ENCODE data around the gene PPP2CA.
"Not testable (repeated sequence)": the region's sequence is repeated elsewhere in the genome, so short reads cannot be mapped to it uniquely, and the experiment has no call there.

Gene PPP2CA

DNA sequence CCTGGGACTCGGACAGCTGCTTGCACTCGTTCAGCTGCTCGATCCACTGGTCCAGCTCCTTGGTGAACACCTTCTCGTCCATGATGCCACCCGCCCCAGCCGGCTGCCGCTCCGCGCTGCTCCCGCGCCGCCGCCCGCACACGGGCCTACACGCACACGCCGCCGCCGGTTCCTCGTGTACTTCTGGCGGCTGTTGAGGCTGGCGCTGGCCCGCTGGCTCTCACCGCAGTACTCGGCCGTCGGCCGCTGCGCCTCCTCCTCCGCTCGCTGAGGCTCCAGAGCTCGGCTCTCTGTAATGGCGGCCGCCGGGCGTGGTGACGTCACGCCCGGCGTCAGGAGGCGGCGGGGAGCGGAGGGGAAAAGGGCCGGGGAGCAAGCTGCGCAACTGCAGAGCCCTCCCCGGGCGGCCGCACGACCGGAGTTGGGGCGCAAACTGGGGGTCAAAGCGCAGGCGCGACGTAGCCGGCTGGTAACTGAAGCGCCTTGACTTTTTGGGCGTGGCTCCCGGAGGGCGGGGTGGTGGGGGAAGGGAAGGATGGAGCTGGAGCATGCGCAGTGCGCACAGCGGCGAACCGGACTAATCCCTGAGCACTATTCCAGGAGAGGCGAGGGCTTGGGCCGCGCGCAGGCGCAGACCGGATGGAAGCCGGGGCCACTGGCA is at the start of gene PPP2CA:
Gene PPP2CA (minus strand): TSS at position 294 of the 661 bp plus-strand sequence. CDS start 212 bp downstream, at position 82.
- DNase-seq, result peak; percentile 92

DNA sequence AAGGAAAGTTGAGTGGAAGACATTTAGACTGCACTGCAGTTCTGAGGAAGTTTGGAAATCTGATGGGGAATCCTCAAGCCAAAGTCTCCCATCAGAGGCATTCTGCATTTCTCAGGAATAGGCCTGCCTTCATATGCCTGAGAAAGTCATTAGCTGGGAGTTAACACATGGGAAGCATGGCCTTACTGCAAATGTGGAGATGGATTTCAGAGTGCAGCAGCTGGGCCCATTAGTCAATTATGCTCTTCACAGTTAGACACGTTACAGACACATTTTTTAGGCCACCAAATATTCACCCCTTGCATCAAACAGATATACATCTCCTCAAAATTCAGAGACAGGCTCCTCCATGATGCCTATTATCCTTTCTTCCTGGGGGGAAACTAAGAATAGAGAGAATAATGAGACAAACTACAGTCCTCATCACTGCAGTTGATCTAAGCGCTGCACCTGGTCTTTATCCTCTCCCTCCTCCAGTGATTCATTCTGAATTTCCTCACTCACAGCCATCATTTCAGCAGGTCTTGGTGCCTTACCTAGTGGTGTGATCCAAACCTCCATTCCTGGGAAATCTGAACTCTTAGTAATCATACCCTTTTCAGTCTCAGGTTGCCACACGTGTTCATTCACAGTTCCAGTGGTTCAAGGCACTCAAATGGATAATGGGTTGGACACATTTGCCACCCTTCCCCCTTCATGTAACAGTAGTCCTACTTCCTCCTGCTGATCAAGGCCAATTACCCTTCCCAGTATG is 47.9 kb upstream of the PPP2CA start:
- no peak for DNase-seq

DNA sequence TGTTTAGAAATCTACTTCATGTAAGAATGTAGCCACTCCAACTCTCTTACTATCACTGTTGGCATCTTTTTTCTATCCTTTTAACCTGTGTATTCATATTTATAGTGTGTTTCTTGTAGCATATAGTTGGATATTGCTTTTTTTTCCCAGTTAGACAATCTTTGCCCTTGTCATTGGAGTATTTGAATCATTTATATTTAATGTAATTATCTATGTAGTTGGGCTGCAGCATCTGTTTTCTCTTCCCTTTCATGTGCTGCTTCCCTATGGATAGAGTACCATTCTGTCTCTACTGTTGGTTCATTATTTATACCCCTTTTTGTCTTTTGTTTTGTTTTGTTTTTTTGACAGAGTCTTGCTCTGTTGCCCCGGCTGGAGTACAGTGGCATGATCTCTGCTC is 45.2 kb upstream of the PPP2CA start:
- no peak for DNase-seq

DNA sequence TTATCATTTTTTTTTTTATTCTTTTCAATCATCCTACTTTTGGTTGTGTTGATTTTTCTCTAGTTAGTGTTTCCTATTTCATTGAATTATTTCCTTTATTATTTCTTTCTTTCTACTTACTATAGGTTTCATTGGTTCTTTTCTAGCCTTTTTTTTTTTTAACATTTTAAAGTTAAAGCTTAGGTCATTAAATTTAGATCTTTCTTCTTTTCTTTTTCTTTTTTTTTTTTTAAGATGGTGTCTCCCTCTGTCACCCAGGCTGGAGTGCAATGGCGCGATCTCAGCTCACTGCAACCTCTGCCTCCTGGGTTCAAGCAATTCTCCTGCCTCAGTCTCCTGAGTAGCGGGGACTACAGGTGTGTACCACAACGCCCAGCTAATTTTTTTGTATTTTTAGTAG is 43.0 kb upstream of the PPP2CA start:
- no peak for DNase-seq

DNA sequence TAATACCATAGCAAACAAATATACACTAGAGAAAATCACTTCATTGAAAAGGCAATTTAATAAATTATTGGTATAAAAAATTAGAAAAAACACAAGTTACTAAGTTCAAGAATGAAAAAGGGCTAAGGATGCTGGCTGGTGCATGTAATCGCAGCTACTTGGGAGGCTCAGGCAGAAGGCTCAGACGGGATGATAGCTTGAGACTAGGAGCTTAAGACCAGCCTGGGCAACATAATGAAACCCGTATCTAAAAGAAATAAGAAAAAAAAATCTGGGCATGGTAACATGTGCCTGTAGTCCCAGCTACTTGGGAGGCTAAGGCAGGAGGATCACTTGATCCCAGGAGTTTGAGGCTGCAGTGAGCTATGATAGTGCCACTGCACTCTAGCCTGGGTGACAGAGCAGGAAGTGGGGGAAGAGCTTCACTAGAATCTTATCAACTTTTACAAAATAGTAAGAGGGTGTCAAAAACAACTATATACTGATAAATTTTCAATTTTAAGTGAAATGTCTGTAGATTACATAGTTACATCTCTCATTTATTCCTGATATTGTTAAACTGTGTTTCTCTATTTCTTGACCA is 42.2 kb upstream of the PPP2CA start:
- no peak for DNase-seq

DNA sequence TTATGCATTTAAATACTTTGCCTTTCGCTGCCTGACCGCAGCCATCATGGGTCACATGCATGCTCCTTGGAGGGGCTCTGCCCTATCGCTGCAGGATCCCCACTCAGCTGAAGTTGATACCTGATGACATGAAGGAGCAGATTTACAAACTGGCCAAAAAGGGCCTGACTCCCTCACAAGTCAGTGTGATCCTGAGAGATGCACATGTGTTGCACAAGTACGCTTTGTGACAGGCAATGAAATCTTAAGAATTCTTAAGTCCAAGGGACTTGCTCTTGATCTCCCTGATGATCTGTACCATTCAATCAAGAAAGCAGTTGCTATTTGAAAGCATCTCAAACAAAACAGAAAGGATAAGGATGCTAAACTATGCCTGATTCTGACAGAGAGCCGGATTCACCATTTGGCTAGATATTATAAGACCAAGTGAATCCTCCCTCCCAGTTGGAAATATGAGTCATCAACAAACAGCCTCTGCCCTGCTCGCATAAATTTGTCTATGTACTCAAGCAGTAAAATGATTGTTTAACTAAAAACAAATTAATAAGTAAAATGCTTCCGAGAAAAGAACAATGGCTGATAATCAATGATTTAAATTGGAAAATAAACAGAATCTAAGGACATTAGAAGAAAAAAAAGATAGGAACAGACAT is 41.6 kb upstream of the PPP2CA start:
- DNase-seq, result no peak

DNA sequence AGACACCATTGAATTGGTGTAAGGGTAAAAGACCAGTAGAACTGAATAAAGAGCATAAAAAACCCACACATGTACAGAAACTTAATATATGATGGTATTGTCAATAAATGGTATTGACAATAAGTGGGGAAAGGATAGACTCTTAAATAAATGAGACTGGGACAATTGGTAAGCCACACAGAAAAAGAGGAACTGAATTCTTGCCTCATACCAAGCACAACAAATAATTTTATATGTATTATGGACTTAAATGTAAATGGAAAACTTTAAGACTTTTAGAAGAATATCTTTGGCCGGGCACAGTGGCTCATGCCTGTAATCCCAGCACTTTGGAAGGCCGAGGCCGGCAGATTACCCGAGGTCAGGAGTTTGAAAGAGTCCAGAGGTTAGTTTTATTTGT is 37.9 kb upstream of the PPP2CA start:
- DNase-seq, result no peak

DNA sequence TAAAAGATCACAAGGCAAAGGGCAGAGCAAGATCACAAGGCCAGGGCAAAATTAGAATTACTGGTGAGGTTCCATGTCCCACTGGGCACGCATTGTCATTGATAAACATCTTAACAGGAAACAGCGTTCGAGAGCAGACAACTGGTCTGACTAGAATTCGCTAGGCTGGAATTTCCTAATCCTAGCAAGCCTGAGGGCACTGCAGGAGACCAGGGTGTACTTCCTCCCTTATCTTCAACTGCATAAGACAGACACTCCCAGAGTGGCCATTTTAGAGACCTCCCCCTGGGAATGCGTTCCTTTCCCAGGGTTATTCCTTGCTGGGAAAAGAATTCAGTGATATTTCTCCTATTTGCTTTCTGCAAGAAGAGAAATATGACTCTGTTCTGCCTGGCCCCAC is 36.8 kb upstream of the PPP2CA start:
- not testable (repeated sequence) for DNase-seq

DNA sequence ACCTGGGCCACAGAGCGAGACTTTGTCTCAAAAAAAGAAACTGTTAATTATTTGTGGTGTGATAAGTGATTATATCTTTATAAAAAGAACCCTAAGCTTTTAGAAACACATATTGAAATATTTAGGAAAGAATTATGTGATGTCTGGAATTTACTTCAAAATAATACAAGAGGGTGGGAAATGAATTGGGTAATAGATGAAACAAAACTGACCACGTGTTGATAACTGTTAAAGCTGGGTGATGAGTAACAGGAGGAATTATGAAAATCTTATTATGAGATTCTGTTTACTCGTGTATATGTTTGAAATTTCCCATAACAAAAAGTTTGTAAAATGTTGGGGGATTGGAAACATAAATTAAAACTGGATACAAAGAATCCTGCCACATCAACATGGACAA is 33.0 kb upstream of the PPP2CA start:
- DNase-seq, result no peak

DNA sequence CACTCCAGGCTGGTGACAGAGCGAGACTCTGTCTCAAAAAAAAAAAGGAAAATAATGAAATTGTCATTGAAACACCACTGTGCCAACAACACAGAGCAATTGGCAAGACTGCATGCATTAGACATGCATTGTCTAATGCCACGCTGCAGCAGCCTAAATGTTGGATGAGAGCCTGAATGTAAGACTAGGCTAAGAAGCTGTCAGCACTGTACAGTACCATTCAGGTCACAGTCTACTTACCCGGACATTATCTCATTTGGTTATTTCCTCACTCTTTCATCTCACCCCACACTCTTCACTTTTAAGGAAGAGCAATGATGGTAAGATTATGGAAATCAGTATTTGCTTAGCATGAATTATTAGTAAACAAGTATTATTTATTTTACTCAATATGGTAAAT is 31.3 kb upstream of the PPP2CA start:
- DNase-seq, result no peak

DNA sequence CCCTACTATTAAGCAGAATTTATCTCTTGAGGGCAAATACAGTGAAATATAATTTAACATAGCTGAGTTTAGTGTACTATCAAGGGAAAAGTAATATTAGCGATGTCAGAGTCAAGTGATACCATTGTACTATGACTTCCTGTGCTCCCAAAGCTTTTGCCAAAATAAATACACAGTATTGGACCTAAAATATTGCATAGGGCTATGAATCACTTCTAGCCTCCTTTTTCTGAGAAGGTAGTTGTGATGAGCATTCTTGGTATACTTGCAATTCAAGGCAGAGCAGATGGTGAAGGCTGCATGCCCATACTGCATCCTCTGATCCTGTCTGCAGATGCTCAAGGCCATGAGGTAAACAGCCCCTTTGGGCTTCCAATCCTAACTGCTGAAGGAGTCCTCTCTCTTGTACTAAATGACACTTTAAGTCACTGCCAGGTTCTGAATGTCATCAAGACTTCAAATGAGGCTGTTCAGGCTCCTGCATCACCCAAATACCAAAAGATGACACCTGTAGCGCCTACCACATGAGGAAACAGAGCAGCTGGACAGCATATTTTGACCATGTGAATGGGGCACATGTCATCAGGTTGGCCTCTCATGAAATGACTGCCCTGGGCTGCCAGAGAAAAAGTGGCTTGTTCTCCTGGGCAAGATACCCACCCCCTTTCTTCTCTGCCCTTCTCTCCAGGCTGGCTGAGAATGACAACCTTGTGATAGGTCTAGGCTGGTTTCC is 29.7 kb upstream of the PPP2CA start:
- DNase-seq, result no peak

DNA sequence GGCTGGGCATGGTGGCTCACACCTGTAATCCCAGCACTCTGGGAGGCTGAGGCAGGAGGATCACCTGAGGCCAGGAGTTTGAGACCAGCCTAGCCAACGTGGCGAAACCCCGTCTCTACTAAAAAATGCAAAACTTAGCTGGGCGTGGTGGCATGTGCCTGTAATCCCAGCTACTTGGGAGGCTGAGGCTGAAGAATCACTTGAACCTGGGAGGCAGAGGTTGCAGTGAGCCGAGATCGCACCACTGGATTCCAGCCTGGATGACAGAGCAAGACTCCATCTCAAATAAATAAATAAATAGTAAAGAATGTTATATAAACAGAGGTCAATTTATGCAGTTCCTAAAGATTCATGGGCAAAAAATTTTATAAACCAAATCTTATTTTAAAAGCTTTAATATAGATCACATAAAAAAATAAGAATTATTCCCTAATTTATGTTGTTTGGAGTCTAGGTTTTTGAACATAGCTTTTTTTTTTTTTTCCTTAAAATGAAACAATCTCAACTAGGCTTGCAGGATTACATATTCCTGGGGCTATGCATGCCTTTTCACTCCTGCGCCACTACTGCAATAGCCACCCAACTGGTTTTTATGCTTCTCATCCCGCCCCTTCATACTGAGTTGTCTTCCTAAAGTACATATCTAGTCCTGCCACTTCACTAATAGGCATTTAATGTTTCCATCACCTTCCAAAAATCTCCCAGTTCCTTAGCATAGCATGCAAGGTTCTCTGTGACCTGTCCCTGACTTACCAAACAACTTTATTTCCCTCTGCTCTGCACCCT is 27.7 kb upstream of the PPP2CA start:
- not testable (repeated sequence) for DNase-seq

DNA sequence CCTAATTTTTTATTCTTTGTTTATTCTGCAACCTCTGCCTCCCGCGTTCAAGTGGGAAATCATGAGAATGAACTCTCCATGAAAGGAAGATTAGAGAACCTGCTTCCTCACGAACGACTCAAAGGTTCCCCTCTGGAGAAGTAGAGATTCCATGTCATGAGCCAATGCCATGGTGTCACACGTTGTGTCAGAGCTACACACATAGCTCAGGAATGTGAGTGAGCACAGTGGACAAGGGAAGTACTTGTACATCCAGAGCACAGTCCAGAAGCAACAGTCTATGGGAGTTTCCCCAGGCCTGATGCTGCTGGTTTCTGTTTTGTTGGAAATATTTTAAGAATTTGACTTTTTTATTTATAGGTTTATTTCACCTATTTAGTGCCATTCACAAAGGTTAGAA is 26.8 kb upstream of the PPP2CA start:
- DNase-seq, result no peak

DNA sequence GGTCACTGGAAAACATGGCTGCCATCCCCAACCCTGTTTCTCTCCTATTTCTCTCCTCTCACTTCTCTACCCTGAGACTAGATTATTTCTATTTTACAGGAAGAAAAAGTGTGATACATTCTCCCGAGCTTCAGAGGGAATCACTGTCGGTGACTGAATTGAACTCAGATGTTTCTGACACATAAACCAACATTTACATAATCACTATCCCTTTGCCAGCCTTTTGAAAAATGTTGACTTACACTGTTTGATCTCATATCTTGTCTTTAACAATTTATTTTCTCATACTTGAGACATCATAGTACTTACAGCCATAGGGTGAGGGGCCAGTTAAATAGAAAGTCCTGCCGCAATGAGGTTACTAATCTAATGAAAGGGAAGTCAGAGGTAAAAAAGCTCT is 25.1 kb upstream of the PPP2CA start:
- no peak for DNase-seq

DNA sequence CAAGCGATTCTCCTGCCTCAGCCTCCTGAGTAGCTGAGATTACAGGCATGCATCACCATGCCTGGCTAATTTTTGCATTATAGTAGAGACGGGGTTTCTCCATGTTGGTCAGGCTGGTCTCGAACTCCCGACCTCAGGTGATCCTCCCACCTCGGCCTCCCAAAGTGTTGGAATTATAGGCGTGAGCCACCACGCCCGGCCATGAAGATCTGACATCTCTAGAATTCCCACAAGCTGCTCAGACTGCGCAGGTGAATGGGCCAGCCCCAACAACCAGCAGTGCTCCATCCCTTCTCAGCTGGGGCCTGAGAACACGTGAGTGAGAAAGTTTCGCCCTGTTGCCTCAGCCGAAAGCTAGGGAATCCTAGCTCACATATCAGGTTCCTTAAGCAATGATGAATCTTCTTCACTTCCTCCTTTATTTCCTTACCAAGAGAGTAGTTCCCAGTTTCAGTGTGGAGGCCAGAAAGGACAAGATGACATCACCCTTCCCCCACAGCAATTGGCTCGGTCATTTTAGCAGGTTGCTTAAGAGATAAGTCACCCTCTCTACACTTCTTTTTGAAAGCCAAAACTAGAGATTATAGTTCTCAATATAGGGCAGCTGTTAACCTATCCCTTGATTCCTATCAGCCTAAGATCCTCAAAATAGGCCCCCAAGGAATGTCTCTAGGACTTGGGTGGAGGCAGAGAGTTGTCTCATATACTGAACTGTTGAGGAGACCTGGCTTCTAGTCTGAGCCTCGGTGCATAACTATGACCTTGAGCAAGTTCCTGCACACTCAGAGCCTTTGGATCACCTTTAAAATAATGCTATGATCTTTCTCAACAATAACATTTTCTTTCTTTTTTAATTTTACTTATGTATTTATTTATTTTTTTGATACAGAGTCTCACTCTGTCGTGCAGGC is 23.9 kb upstream of the PPP2CA start:
- no peak for DNase-seq

DNA sequence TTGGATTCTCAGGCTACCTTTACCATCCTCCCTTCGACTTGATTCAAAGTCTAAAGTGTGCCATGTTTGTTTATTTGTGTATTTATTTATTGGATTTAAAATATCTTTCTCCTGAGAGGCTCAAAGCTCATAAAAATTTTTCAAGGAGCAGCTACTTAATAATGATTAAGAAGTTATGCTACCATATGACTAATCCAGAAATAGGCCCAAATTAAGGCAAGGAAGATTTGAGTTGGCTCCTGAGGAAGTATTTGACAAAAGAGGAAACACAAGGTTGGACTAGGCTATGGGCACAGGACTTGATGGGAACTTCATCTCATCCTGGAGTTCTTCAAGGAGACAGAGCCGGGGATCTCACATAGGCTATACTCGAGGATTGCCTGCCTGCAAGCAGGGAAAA is 22.4 kb upstream of the PPP2CA start:
- DNase-seq, result no peak

DNA sequence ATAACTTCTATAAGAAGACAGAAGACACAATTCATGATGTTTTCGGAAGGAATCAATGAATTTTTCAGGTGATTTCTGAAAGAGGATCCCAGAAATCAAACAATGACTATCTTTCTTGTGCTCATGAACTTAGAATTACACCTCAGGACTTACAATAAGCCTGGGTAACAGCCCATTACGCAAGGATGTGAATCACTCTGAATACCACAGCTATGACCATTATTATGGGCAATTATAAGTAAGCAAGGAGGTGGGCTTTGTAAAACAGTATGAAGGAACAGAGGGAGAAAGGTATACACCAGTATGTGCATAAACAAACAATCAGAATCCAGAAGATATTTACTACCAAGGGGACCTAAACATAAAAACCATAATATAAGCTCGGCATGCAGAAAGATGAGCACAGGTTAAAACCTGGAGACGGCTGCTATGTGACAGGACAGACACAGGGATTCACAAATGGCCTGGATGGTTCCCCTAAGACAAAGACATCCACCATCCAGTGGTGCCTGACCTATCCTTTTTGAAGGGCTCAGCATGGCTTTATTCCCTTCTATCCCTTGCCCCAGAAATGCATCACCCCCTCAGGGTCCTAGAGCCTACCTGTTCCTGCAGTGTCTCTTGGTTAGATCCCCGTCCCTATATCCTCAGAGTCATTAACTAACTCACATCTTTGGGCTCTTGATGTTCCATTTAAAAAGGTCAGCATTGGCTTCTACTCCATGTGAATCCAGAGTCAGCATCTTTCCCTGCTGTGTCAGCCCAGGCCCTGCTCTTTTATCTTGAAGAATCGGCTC is 21.8 kb upstream of the PPP2CA start:
- no peak for DNase-seq

DNA sequence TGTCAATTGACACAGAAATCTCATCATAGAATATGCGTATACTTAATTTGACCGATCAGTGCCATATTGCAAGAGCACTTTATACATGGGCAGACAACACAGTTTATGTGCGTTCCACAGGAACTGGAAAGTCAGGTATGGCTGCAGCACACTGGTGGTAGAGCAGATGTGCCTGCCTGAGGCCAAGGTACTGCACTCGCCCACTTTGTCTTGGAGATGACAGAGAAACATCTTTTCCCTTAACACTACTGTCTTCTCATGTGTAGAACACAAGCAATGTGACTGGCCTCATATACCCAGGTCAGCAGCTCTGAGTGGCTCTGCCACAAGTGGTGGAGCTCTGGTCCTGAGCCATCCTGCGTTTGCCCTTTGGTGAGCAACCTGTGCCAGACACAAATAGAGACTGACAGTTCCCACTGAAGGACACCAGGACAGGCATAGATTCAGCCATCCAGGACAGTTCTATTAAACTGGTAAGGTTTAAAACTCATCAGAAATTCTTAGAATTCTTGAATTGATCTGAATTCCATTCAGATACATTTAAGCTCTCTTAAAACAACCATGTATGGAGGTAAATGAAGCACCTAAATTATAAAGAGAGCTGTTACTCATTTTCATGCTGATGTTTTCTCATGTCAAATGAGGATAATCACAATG is 21.0 kb upstream of the PPP2CA start:
- DNase-seq, result no peak

DNA sequence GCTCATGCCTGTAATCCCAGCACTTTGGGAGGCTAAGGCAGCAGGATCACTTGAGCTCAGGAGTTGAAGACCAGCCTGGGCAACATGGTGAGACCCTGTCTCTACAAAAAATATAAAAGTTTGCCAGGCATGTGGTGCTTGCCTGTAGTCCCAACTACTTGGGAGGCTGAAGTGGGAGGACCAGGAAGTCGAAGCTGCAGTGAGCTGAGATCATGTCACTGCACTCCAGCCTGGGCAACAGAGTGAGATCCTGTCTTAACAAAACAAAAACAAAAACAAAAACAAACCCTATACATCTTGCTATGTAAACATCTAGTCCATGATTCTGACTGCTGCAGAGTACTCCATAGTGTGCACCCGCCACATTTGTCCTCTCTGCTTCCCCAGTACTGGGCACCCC is 19.8 kb upstream of the PPP2CA start:
- DNase-seq, result no peak

DNA sequence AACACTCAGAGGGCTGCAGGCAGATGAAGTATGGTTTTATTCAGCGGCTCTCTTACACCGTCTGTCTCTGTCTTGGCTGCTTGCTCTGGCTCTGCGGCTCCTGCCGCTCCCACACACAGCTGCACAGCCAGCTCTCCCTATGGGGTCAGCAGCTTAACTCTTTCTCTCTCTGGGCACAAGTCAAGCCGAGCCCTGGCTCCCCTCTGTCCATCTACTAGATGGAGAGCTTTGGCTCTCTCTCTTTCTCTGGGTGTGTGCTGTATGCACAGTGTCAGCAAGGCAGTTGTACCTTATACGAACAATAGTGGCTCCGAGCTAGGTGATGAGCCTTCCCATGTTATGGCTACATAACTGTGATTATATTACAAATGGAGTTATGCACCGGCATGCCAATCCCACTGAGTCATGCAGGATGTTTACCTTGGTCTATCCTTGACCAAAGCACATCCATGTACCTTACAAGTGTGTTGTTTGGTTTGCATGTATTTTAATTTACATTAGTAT is 19.3 kb upstream of the PPP2CA start:
- no peak for DNase-seq

Measured in NCI-H1436 treated with DMSO at 0.1 percent for 48 hours (cell line).